SH-SY5Y (cell line): ENCODE data around the gene HLCS.

ENCODE experiments used
- GATA2 ChIP-seq: IDR thresholded peaks from 2 replicates; pipeline ENCODE4 v1.6.1; 2011; ENCODE audit warnings: mild to moderate bottlenecking, low read depth, low read length
- GATA3 ChIP-seq: IDR thresholded peaks from 2 replicates; pipeline ENCODE4 v1.6.1; 2011; ENCODE audit warnings: low read depth, mild to moderate bottlenecking, low read length, moderate library complexity

Gene HLCS

GRCh38 chr21:36892201-36892600, 74.3 kb downstream of the HLCS start:
- TF ChIP-seq GATA3, result no peak
- no peak for TF ChIP-seq GATA2

- TF ChIP-seq GATA2 (no peak), GATA3 (no peak)
These were observed 74.8 kb downstream of the HLCS start for GRCh38 chr21:36891692-36892091.

- no peak for TF ChIP-seq GATA3
- no peak for TF ChIP-seq GATA2
These were observed 75.3 kb downstream of the HLCS start for GRCh38 chr21:36891121-36891520.

DNA sequence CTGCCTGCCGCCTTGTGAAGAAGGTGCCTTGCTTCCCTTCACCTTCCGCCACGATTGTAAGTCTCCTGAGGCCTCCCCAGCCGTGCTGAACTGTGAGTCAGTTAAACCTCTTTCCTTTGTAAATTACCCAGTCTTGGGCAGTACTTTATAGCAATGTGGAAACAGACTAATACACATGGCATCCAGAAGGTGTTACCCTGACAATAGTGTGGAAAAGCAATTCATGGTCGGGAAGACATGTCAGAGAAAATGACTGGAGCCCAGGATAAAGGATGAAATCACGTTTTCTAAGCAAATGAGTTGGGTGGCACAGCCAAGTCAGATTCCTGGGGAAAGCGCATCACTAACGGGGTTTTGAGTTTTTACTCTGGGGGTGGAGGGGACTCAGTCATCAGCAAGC, 76.4 kb downstream of the HLCS start:
- TF ChIP-seq GATA2 (no peak), GATA3 (no peak)

DNA sequence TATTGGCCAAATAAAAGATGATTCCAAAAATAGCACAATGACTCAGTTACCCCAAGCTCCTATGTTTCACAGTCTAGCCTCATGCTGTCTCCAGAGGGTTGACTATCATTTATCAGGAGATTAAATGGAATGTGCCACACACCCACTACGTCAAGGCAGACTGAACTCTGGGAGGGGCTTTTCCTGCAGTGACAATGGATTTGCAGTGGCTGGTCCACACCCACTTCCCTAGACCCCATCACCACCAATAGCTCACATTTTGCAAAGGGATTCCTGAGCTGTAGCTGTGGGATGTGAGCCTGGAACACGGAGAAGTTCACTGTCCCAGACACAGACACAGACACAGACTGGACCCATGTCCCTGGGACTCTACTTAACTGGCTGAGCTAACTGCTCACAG, 77.1 kb downstream of the HLCS start:
- TF ChIP-seq GATA3 (no peak), GATA2 (no peak)

GRCh38 chr21:36888466-36888865, 78.0 kb downstream of the HLCS start:
- TF ChIP-seq GATA2 (no peak), GATA3 (no peak)

- TF ChIP-seq GATA2 (no peak), GATA3 (no peak)
These were observed 78.5 kb downstream of the HLCS start for GRCh38 chr21:36887963-36888362.

- TF ChIP-seq GATA3 (no peak), GATA2 (no peak)
These were observed 82.7 kb downstream of the HLCS start for GRCh38 chr21:36883532-36884486.

- no peak for TF ChIP-seq GATA2
- TF ChIP-seq GATA3, result no peak
These were observed 83.7 kb downstream of the HLCS start for GRCh38 chr21:36882776-36883175.

GRCh38 chr21:36881228-36881627, 85.2 kb downstream of the HLCS start:
- no peak for TF ChIP-seq GATA3
- no peak for TF ChIP-seq GATA2

DNA sequence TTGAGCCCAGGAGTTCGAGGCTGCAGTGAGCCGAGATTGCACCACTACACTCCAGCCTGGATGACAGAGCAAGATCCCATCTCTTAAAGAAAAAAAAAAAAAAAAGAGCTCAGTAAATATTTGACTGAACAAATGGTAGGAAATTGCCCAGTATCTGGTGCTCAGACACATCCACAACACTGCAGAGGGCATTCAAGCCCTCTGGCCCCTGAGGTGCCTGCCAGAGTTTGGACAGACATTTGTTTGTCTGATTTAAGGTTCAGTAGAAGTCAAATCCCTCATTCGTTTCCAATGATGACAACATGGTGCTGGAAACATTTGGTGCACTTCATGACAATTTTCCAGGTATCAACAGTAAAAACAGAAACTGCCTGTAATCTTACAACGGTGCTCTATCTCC, 86.6 kb downstream of the HLCS start:
- TF ChIP-seq GATA3 (no peak), GATA2 (no peak)

DNA sequence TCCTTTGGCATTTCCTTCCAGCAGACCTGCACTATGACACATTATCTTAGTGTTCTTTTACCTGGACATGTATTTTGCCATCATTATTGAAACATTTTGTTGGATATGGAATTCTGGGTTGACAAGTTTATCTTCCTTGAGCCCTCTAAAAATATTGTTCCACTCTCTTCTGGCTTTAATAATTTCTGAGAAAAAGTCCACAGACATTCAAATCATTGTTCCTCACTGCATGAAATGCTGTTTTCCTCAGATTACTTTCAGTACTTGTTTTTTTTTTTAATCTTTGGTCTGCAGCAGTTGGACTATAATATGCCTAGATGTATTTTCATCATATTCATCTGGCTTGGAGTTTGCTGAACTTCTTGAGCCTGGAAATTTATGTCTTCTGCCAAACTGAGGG, 88.7 kb downstream of the HLCS start:
- TF ChIP-seq GATA3, result no peak
- no peak for TF ChIP-seq GATA2

GRCh38 chr21:36874665-36875064, 91.8 kb downstream of the HLCS start:
- TF ChIP-seq GATA3, result no peak

DNA sequence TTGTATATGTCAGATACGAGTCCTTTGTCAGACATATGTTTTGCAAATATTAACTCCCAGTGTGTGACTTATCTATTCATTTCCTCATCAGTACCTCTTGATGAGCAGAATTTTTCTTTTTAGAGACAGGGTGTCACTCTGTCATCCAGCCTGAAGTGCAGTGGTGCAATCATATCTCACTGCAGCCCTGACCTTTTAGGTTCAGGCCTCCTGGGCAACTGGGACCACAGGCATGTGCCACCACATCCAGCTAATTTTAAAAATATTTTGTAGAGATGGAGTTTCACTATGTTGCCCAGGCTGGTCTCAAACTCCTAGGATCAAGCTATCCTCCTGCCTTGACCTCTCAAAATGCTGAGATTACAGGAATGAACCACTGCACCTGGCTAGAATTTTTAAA, 93.0 kb downstream of the HLCS start:
- TF ChIP-seq GATA2, result no peak
- TF ChIP-seq GATA3, result no peak

DNA sequence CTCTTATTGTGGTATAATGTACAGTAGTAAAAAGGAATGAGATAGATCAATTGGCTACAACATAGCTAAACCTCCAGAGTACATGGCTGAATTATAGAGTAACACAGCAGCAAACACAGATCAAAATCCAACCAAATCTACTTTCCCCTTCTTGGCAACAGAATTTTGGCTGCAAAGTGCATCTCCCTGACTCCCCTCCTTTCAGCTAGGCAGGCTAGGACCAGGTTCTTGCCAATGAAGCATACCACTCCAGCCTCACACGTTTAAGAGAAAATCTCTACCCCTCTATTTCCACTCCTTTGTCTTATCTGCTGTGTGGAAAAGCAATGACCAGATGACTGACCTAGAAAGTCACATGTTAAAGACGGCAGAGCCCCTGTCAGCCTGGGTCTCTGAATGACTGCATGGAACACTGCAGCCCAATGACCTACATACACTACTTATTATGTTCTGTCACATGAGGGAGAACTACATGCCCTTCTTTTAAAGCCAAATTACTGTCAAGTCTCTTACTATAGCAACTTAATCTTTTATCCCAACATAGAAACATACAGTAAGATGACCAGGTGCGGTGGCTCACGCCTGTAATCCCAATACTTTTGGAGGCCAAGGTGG, 99.1 kb downstream of the HLCS start:
- no peak for TF ChIP-seq GATA2
